HG02642 (cell line): Measurements from ENCODE around the gene SLC46A3.
A peak's percentile ranks its signal among the peaks of the same experiment; 100 is the strongest.
"Not testable (repeated sequence)": the region's sequence is repeated elsewhere in the genome, so short reads cannot be mapped to it uniquely, and the experiment has no call there.

Experiments used
- ATAC-seq: cut with Tn5 transposase; IDR thresholded peaks from one replicate; pipeline ENCODE4 v1.9.1; 2021; ENCODE audit warnings: mild to moderate bottlenecking; ENCODE audit not compliant: unreplicated experiment, poor library complexity

SLC46A3 gene

DNA sequence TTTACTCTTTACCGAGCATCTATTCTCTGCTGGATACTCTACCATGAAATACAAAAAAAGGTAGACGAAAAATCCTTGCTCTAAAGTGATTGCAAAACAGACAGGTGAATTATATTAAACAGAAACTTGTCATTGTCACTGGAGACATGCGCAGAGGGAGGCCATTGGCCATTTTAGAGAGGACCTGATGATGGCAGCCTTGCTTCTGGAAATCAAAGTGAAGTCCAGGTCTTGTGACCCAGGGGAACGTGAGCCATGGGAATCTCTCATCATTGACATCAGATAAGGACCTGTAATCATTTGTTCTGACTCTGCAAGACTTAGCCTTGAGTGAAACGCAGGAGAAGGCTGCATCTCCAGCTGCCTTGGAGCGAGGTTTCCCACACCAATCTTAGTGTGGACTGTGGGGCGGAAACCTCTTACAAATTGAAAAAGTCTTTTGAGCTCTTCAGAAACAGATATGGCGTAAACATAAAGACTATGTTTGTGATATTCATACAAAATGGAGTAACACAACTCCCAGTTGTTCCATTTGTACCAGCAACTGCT is 16.8 kb upstream of the SLC46A3 start:
- no peak for ATAC-seq

DNA sequence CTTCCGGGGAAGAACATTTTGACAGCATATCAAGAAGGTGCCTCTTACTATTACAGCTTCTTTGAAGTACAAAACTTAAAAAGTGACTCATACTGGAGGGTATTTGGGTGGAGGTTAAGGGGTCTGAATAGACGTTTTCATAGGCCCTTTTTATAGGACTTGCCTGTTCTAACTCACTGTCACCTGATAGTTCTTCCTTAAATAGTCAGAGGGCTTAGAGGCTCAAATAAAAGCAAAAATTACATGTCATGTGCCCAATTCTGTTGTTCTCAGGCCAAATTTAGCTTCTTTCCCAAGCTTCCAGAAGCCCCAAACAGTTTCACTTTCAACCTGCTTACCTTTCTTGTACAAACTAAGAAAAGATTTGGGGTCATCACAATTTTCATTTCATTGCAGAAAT is 16.1 kb upstream of the SLC46A3 start:
- no peak for ATAC-seq

DNA sequence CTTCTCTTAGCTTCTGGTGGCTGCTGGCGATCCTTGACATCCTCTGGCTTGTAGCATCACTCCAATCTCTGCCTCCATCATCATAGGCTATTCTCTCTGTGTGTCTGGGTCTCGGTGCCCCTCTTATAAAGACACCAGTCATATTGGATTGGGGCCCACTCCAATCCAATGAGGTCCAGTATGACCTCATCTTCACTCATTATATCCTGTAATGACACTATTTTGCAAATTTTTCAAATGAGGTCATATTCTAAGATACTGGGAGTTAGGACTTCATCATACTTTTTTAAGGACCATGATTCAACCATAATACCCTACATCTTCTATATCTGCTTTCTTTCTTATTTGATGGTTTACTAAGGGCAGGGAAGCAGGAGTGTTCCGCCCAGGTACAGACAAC is 12.0 kb upstream of the SLC46A3 start:
- no peak for ATAC-seq

- no peak for ATAC-seq
Measured at GRCh38 chr13:28729541-28729940, 10.8 kb upstream of the SLC46A3 start.

- no peak for ATAC-seq
Measured at GRCh38 chr13:28728642-28729041, 9.9 kb upstream of the SLC46A3 start.

GRCh38 chr13:28725046-28725610 is 6.4 kb upstream of the SLC46A3 start:
- ATAC-seq = no peak

GRCh38 chr13:28723806-28724205 is 5.0 kb upstream of the SLC46A3 start:
- no peak for ATAC-seq

- ATAC-seq = no peak
Measured at GRCh38 chr13:28719227-28720055, 671 bp upstream of the SLC46A3 start.

DNA sequence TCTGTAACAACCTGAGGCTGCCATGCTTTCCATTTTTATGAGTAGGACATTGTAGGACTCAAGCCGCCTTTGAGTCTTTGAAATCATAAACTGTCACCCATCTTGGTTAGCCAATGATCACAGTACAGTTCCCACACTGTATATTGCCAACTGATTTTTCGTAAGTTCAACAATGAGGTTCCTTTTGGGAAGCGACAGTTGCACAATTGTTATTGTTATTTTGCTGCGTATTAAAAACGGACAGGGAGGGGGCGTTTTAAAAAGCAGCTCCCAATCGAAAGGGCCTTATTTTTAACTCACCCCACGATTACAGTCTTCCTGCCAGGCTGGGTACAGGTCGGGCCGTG is 601 bp downstream of the SLC46A3 start:
- no peak for ATAC-seq

DNA sequence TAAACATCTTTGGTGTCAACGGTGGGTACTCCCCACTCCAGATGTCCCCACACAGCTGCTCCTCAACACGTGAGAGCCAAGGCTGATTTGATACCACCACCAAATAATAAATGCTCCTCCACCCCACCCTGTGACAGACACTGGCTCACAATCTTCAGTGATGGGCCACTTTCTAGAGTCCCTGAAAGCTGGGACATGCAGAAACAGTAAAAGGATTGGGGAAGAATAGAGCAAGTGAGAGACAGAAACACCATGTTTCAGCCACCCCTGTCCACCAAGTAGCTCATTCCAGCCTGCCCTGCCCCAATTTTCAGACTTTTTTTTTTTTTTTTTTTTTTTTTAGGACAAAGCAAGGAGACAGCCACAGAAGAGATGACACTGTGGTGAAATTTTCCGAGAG is 1.6 kb downstream of the SLC46A3 start:
- ATAC-seq = no peak

GRCh38 chr13:28716511-28716910 is 2.3 kb downstream of the SLC46A3 start:
- ATAC-seq = no peak

- ATAC-seq = no peak
Measured at GRCh38 chr13:28714651-28715050, 4.1 kb downstream of the SLC46A3 start.

DNA sequence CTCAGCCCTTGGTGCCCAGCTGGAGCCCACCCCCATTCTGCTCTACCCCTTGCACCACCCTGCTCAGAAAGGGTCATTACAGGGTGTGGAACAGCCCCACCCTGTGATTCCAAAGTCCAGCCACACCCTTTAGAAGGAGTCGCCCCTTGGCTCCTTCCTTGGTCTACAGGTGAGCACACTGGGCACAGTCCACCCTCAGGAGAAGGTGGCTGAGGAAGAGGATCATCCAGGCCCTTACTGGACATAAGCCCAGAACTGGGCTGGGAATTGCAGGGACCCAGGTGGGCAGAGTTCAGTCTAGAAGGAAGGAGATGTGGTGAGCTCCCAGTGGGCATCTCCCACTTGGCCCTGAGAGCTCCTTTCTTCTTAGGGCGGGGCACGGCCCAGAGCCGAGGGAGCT is 8.6 kb downstream of the SLC46A3 start:
- no peak for ATAC-seq

GRCh38 chr13:28707629-28708427 is 10.9 kb downstream of the SLC46A3 start:
- peak; percentile 98 for ATAC-seq

DNA sequence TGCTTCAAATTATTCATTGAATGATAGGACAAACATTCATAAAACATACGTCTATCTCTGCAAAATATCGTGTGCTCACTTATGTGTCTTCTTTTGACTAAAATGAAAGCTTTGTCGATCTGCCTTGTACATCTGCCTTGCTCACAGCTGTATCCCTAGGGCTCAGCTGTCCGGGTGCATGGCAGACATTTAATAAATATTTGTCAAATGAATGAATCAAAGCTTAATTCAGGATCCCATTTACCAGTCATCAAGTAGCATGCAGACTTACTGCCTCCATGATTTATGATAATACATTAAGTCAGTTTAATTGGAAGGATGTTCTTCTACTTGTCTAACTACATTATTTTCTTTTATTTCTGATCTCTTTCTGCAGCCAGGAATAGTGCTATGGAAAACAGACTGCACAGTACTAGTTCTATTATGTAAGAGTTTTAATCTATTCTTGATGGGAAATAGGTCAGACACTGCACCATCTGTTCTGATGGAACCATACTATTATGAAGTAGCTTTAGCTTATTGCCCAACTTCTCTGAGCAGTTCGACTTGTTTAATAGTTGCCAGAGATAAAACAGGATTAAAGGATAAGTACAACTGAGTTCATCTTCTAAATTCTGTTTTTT is 13.2 kb downstream of the SLC46A3 start:
- no peak for ATAC-seq

GRCh38 chr13:28704919-28705318 is 13.9 kb downstream of the SLC46A3 start:
- no peak for ATAC-seq

DNA sequence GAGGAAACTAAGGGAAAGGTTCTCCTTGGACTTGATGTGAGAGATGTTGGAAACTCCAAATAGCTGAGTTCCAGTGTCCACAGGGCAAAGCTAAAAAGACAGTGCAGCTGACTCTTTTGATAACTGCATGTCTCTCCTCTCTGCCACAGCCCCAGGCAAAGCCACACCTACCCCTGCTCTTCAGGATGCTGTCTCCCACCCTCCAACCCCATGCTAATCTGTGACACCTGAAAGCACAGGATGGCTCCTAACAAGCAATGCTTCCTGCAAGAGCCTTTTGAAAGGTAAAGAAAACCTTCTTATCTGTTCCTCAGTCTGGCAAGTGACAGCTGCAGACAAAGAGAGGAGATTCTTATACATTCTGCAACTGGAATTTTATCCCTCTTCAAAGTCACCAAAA is 14.5 kb downstream of the SLC46A3 start:
- no peak for ATAC-seq

- ATAC-seq = no peak
Measured at GRCh38 chr13:28699246-28699645, 19.5 kb downstream of the SLC46A3 start.

DNA sequence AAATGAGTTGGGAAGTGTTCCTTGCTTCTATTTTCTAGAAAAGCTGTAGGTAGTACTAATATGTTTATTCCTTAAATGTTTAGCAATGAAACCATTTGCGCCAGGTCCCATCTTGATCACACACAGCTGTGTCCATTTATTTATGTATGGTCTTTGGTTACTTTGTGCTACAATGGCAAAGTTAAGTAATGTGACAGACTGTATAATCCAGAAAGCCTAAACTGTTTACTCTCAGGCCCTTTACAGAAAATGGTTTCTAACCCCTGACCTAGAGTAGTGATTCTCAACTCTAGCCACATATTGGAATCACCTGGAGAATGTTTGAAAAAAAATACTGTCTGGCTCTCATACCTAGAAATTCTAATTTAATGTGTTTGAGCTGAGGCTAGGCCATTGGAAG is 21.3 kb downstream of the SLC46A3 start:
- ATAC-seq = no peak

DNA sequence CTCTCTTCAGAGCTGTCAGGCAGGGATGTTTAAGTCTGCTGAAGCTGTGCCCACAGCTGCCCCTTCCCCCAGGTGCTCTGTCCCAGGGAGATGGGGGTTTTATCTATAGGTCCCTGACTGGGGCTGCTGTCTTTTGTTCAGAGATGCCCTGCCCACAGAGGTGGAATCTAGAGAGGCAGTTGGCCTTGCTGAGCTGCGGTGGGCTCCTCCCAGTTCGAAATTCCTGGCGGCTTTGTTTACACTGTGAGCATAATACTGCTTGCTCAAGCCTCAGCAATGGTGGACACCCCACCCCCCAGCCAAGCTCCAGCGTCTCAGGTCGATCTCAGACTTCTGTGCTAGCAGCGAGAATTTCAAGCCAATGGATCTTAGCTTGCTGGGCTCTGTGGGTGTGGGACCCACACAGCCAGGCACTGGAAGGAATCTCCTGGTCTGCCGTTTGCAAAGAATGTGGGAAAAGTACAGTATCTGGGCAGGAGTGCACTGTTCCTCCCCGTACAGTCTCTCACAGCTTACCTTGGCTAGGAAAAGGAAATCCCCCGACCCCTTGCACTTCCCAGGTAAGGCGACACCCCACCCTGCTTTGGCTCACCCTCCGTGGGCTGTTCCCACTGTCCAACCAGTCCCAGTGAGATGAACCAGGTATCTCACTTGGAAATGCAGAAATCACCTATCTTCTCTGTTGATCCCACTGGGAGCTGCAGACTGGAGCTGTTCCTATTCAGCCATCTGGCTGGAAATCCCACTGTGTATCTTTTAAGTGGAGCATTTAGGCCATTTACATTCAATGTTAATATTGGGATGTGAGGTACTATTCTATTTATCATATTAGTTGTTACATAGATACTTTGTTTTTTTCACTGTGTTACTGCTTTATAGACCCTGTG is 24.9 kb downstream of the SLC46A3 start:
- ATAC-seq = not testable (repeated sequence)
